Body of pancreas (tissue), 4 donors: Measurements from ENCODE around the gene CTNND2.

Experiments used
- CTCF ChIP-seq, 7 experiments: fragments of 450-650 bp in 4 of 7; fragments of 200-600 bp in 3 of 7; sonication (generic) in 3 of 7; IDR thresholded peaks; one replicate each; pipeline ENCODE4 v1.5.1; 2016 to 2019; ENCODE audit warnings: antibody characterized with exemption in 7 of 7
- POLR2A ChIP-seq, 3 donors: fragments of 450-650 bp; IDR thresholded peaks; one replicate each; pipeline ENCODE4 v1.6.1; 2016; ENCODE audit warnings: antibody characterized with exemption in 3 of 3, mild to moderate bottlenecking in 2 of 3

GRCh38 chr5:11902201-11902619 lies 2.0 kb downstream of the CTNND2 start:
- TF ChIP-seq CTCF (IDR thresholded peaks at IDR 0.05) (no peak), POLR2A (IDR thresholded peaks at IDR 0.05) (peak in 2 of 3 donors; percentile 61 to 66)
